H1 (cell line): Measurements from ENCODE around the gene IQCK.

Experiments
- POLR2A ChIP-seq, 2 experiments: IDR thresholded peaks; 1 replicate in 1 of 2; 2 replicates in 1 of 2; pipeline ENCODE4 v1.6.1; 2011; ENCODE audit warnings: low read depth in 2 of 2, low read length in 2 of 2, mild to moderate bottlenecking in 2 of 2; ENCODE audit errors: control extremely low read depth in 1 of 2
- SIN3A ChIP-seq, 2 experiments: IDR thresholded peaks in 1 of 2; conservative IDR thresholded peaks in 1 of 2; 2 replicates each; pipeline ENCODE4 v1.6.1; 2011 to 2012; ENCODE audit warnings: low read length in 2 of 2, improper control_type of control experiment in 1 of 2, low read depth in 1 of 2, mild to moderate bottlenecking in 1 of 2

- TF ChIP-seq SIN3A (conservative IDR thresholded peaks at IDR 0.05 in 1 of 2, IDR thresholded peaks at IDR 0.05 in 1 of 2; ENCODE audit: low read depth in 1 of 2, low read length in 2 of 2) (no peak), POLR2A (IDR thresholded peaks at IDR 0.05; ENCODE audit: control extremely low read depth in 1 of 2, low read depth in 2 of 2, low read length in 2 of 2) (no peak)
These were observed 97.3 kb downstream of the IQCK start for GRCh38 chr16:19815418-19815817.
